ENCODE results near the gene PLLP. TPM values are rescaled to one million over a fixed set of nuclear protein-coding genes. Genes with fewer than 3 reads are reported as not detected.
"Not testable (repeated sequence)": the region's sequence is repeated elsewhere in the genome, so short reads cannot be mapped to it uniquely, and the experiment has no call there.

PLLP gene
- total and polyA plus RNA-seq, 2 donors = 2.5 to 9.5 TPM

- DNase-seq (ENCODE audit: extremely low spot score) = no peak
- Histone ChIP-seq H3K4me3 (ENCODE audit: low read depth, low read length) (no peak overlapping the region), H3K27ac (ENCODE audit: low read depth) (no peak overlapping the region), H3K4me1 (ENCODE audit: insufficient read depth) (no peaks in the 10 kb centered on the region), H3K36me3 (ENCODE audit: insufficient read depth) (no peaks in the 10 kb centered on the region)
- WGBS = 64% methylated on average over 1 of the region's 1 CpG
Measured at GRCh38 chr16:57273359-57273758, 11.1 kb downstream of the PLLP start.

GRCh38 chr16:57271867-57272495 is 12.5 kb downstream of the PLLP start:
- no peaks in the 10 kb centered on the region for H3K36me3 ChIP-seq (ENCODE audit: insufficient read depth)
- no peak overlapping the region for H3K4me3 ChIP-seq (ENCODE audit: low read depth, low read length)
- H3K4me1 ChIP-seq (ENCODE audit: insufficient read depth) = no peaks in the 10 kb centered on the region
- DNase-seq (ENCODE audit: extremely low spot score) = no peak
- WGBS = 88% methylated on average over 5 of the region's 5 CpGs
- no peak overlapping the region for H3K27ac ChIP-seq (ENCODE audit: low read depth)

- Histone ChIP-seq H3K27ac (ENCODE audit: low read depth) (no peak overlapping the region), H3K4me1 (ENCODE audit: insufficient read depth) (no peaks in the 10 kb centered on the region), H3K4me3 (ENCODE audit: low read depth, low read length) (no peak overlapping the region), H3K36me3 (ENCODE audit: insufficient read depth) (no peaks in the 10 kb centered on the region)
- WGBS = 85% methylated on average over 7 of the region's 7 CpGs
- no peak for DNase-seq (ENCODE audit: extremely low spot score)
Measured at GRCh38 chr16:57271063-57271345, 13.5 kb downstream of the PLLP start.

- H3K36me3 ChIP-seq (ENCODE audit: insufficient read depth) = no peaks in the 10 kb centered on the region
- 81% methylated on average over 25 of the region's 25 CpGs for WGBS
- H3K27ac ChIP-seq (ENCODE audit: low read depth) = no peak overlapping the region
- no peak for DNase-seq (ENCODE audit: extremely low spot score)
- H3K4me1 ChIP-seq (ENCODE audit: insufficient read depth) = no peaks in the 10 kb centered on the region
- no peak overlapping the region for H3K4me3 ChIP-seq (ENCODE audit: low read depth, low read length)
Measured at GRCh38 chr16:57270221-57271062, 14.0 kb downstream of the PLLP start.

GRCh38 chr16:57268804-57269800 is 15.4 kb downstream of the PLLP start:
- H3K27ac ChIP-seq (ENCODE audit: low read depth) = no peak overlapping the region
- no peak for DNase-seq (ENCODE audit: extremely low spot score)
- WGBS = 68% methylated on average over 14 of the region's 14 CpGs

GRCh38 chr16:57267343-57267742 is 17.1 kb downstream of the PLLP start:
- not testable (repeated sequence) for H3K36me3 ChIP-seq (ENCODE audit: insufficient read depth); DNase-seq (ENCODE audit: extremely low spot score); H3K27ac ChIP-seq (ENCODE audit: low read depth); H3K4me3 ChIP-seq (ENCODE audit: low read depth, low read length); H3K4me1 ChIP-seq (ENCODE audit: insufficient read depth)
- WGBS = 77% methylated on average over 2 of the region's 2 CpGs

More at GRCh38 chr16:57268804-57269800, 15.4 kb downstream of the PLLP start:
- H3K4me3 ChIP-seq (ENCODE audit: low read depth, low read length) = no peak overlapping the region
- no peaks in the 10 kb centered on the region for H3K4me1 ChIP-seq (ENCODE audit: insufficient read depth)
- H3K36me3 ChIP-seq (ENCODE audit: insufficient read depth) = no peaks in the 10 kb centered on the region

GRCh38 chr16:57266531-57267260 is 17.8 kb downstream of the PLLP start:
- 55% methylated on average over 6 of the region's 6 CpGs for WGBS
- H3K27ac ChIP-seq (ENCODE audit: low read depth) = no peak overlapping the region
- H3K4me1 ChIP-seq (ENCODE audit: insufficient read depth) = no peaks in the 10 kb centered on the region
- H3K4me3 ChIP-seq (ENCODE audit: low read depth, low read length) = no peak overlapping the region
- DNase-seq (ENCODE audit: extremely low spot score) = no peak
- no peaks in the 10 kb centered on the region for H3K36me3 ChIP-seq (ENCODE audit: insufficient read depth)

- 34% methylated on average over 16 of the region's 16 CpGs for WGBS
- H3K27ac ChIP-seq (ENCODE audit: low read depth) = no peak overlapping the region
- no peak overlapping the region for H3K4me3 ChIP-seq (ENCODE audit: low read depth, low read length)
- no peaks in the 10 kb centered on the region for H3K4me1 ChIP-seq (ENCODE audit: insufficient read depth)
- no peaks in the 10 kb centered on the region for H3K36me3 ChIP-seq (ENCODE audit: insufficient read depth)
- no peak for DNase-seq (ENCODE audit: extremely low spot score)
Measured at GRCh38 chr16:57265850-57266530, 18.5 kb downstream of the PLLP start.

- Histone ChIP-seq H3K4me3 (ENCODE audit: low read depth, low read length) (no peak overlapping the region), H3K4me1 (ENCODE audit: insufficient read depth) (no peaks in the 10 kb centered on the region), H3K27ac (ENCODE audit: low read depth) (no peak overlapping the region), H3K36me3 (ENCODE audit: insufficient read depth) (no peaks in the 10 kb centered on the region)
- WGBS = 87% methylated on average over 11 of the region's 11 CpGs
- DNase-seq (ENCODE audit: extremely low spot score) = no peak
Measured at GRCh38 chr16:57264950-57265371, 19.5 kb downstream of the PLLP start.

- H3K27ac ChIP-seq (ENCODE audit: low read depth) = no peak overlapping the region
- WGBS = 84% methylated on average over 8 of the region's 8 CpGs
Measured at GRCh38 chr16:57264381-57264780, 20.1 kb downstream of the PLLP start.

GRCh38 chr16:57263541-57264351 is 20.7 kb downstream of the PLLP start:
- 82% methylated on average over 18 of the region's 18 CpGs for WGBS
- Histone ChIP-seq H3K27ac (ENCODE audit: low read depth) (no peak overlapping the region), H3K4me1 (ENCODE audit: insufficient read depth) (no peaks in the 10 kb centered on the region), H3K4me3 (ENCODE audit: low read depth, low read length) (no peak overlapping the region), H3K36me3 (ENCODE audit: insufficient read depth) (no peaks in the 10 kb centered on the region)
- no peak for DNase-seq (ENCODE audit: extremely low spot score)

More at GRCh38 chr16:57264381-57264780, 20.1 kb downstream of the PLLP start:
- no peaks in the 10 kb centered on the region for H3K4me1 ChIP-seq (ENCODE audit: insufficient read depth)
- no peak for DNase-seq (ENCODE audit: extremely low spot score)
- no peak overlapping the region for H3K4me3 ChIP-seq (ENCODE audit: low read depth, low read length)
- H3K36me3 ChIP-seq (ENCODE audit: insufficient read depth) = no peaks in the 10 kb centered on the region
